Stimulated activated effector memory CD8-positive, alpha-beta T cell treated with anti-CD3 and anti-CD28 coated beads, Interleukin-12 subunit alpha, Interleukin-12 subunit beta, amount 100 ng/mL, for 72 hours (primary cell): ENCODE measurements around the gene TRIM69.
"Not testable (repeated sequence)": the region's sequence is repeated elsewhere in the genome, so short reads cannot be mapped to it uniquely, and the experiment has no call there.

ENCODE experiments used
- ATAC-seq: fragments of 150-1000 bp; cut with Tn5 transposase; 2 replicates; pipeline ENCODE4 v1.10.0; 2021
- DNase-seq, 2 donors: peaks; one replicate each; pipeline ENCODE4 v3.0.0; 2021 to 2022; ENCODE audit warnings: low spot score in 2 of 2
- H3K27ac Mint-ChIP-seq: one replicate; pipeline ENCODE4 v1.8.0; 2022; ENCODE audit warnings: mild to moderate bottlenecking, mixed read lengths
- H3K36me3 Mint-ChIP-seq: one replicate; pipeline ENCODE4 v1.8.0; 2022; ENCODE audit warnings: mild to moderate bottlenecking, mixed read lengths
- H3K4me1 Mint-ChIP-seq: one replicate; pipeline ENCODE4 v1.8.0; 2022; ENCODE audit warnings: mixed read lengths
- H3K4me3 Mint-ChIP-seq: one replicate; pipeline ENCODE4 v1.8.0; 2022; ENCODE audit warnings: mild to moderate bottlenecking, mixed read lengths
- H3K9me3 Mint-ChIP-seq: one replicate; pipeline ENCODE4 v1.8.0; 2022; ENCODE audit warnings: mixed read lengths

The TRIM69 gene

GRCh38 chr15:44765036-44765435 is 28.7 kb downstream of the TRIM69 start:
- H3K4me1 Mint-ChIP-seq = no peaks in the 10 kb centered on the region
- DNase-seq (no peak), ATAC-seq (no peak)
- no peak overlapping the region for H3K27ac Mint-ChIP-seq
- no peak overlapping the region for H3K4me3 Mint-ChIP-seq
- H3K9me3 Mint-ChIP-seq = no peaks in the 10 kb centered on the region
- peaks cover 8% of the 10 kb centered on the region for H3K36me3 Mint-ChIP-seq

GRCh38 chr15:44769521-44769920 is 33.2 kb downstream of the TRIM69 start:
- DNase-seq (no peak), ATAC-seq (no peak)
- Mint-ChIP-seq H3K4me3 (no peak overlapping the region), H3K27ac (no peak overlapping the region), H3K36me3 (peaks cover 8% of the 10 kb centered on the region), H3K9me3 (peaks cover 6% of the 10 kb centered on the region), H3K4me1 (no peaks in the 10 kb centered on the region)

GRCh38 chr15:44770715-44771114 is 34.4 kb downstream of the TRIM69 start:
- not testable (repeated sequence) for H3K36me3 Mint-ChIP-seq, H3K4me1 Mint-ChIP-seq, H3K27ac Mint-ChIP-seq, H3K9me3 Mint-ChIP-seq, DNase-seq, ATAC-seq, H3K4me3 Mint-ChIP-seq

GRCh38 chr15:44775953-44776352 is 39.6 kb downstream of the TRIM69 start:
- peaks cover 5% of the 10 kb centered on the region for H3K9me3 Mint-ChIP-seq
- H3K36me3 Mint-ChIP-seq = no peaks in the 10 kb centered on the region
- no peak overlapping the region for H3K4me3 Mint-ChIP-seq
- H3K4me1 Mint-ChIP-seq = no peaks in the 10 kb centered on the region
- H3K27ac Mint-ChIP-seq = no peak overlapping the region
- ATAC-seq = no peak
- DNase-seq = no peak

- no peak for ATAC-seq
- Mint-ChIP-seq H3K4me1 (peaks cover 10% of the 10 kb centered on the region), H3K9me3 (no peaks in the 10 kb centered on the region), H3K4me3 (no peak overlapping the region), H3K36me3 (no peaks in the 10 kb centered on the region), H3K27ac (no peak overlapping the region)
- no peak for DNase-seq
Measured at GRCh38 chr15:44779761-44780160, 43.4 kb downstream of the TRIM69 start.

- Mint-ChIP-seq H3K4me1 (peaks cover 10% of the 10 kb centered on the region), H3K4me3 (no peak overlapping the region), H3K9me3 (no peaks in the 10 kb centered on the region), H3K27ac (no peak overlapping the region), H3K36me3 (no peaks in the 10 kb centered on the region)
- DNase-seq = no peak
- ATAC-seq = no peak
Measured at GRCh38 chr15:44780608-44781007, 44.3 kb downstream of the TRIM69 start.

- H3K4me3 Mint-ChIP-seq = no peak overlapping the region
- no peak overlapping the region for H3K27ac Mint-ChIP-seq
- no peak for DNase-seq
- no peaks in the 10 kb centered on the region for H3K9me3 Mint-ChIP-seq
- no peaks in the 10 kb centered on the region for H3K36me3 Mint-ChIP-seq
- ATAC-seq = no peak
- peaks cover 10% of the 10 kb centered on the region for H3K4me1 Mint-ChIP-seq
Measured at GRCh38 chr15:44781128-44781810, 44.9 kb downstream of the TRIM69 start.

GRCh38 chr15:44782516-44782915 is 46.2 kb downstream of the TRIM69 start:
- no peak for ATAC-seq
- Mint-ChIP-seq H3K9me3 (no peaks in the 10 kb centered on the region), H3K4me3 (no peak overlapping the region), H3K36me3 (no peaks in the 10 kb centered on the region), H3K27ac (no peak overlapping the region), H3K4me1 (peaks cover 14% of the 10 kb centered on the region)
- DNase-seq = no peak

- H3K27ac Mint-ChIP-seq = peak overlapping the region; percentile 98
- not testable (repeated sequence) for DNase-seq, ATAC-seq, H3K9me3 Mint-ChIP-seq, H3K36me3 Mint-ChIP-seq
- H3K4me3 Mint-ChIP-seq = peak overlapping the region; percentile 84
- H3K4me1 Mint-ChIP-seq = peaks cover 34% of the 10 kb centered on the region
Measured at GRCh38 chr15:44784918-44785274, 48.6 kb downstream of the TRIM69 start.

- Mint-ChIP-seq H3K4me1 (peaks cover 33% of the 10 kb centered on the region), H3K9me3 (no peaks in the 10 kb centered on the region), H3K36me3 (peaks cover 4% of the 10 kb centered on the region), H3K27ac (peak overlapping the region; percentile 26), H3K4me3 (no peak overlapping the region)
- ATAC-seq (peak; percentile 88), DNase-seq (peak in 1 of 2 donors; percentile 59)
Measured at GRCh38 chr15:44788748-44789147, 52.4 kb downstream of the TRIM69 start.

- DNase-seq (no peak), ATAC-seq (no peak)
- Mint-ChIP-seq H3K4me3 (no peak overlapping the region), H3K36me3 (peaks cover 4% of the 10 kb centered on the region), H3K27ac (no peak overlapping the region), H3K9me3 (no peaks in the 10 kb centered on the region), H3K4me1 (peaks cover 25% of the 10 kb centered on the region)
Measured at GRCh38 chr15:44790215-44790614, 53.9 kb downstream of the TRIM69 start.

GRCh38 chr15:44790656-44791055 is 54.3 kb downstream of the TRIM69 start:
- DNase-seq = no peak
- Mint-ChIP-seq H3K4me1 (peaks cover 25% of the 10 kb centered on the region), H3K36me3 (peaks cover 4% of the 10 kb centered on the region), H3K27ac (no peak overlapping the region), H3K9me3 (no peaks in the 10 kb centered on the region), H3K4me3 (no peak overlapping the region)
- ATAC-seq = no peak

- no peak overlapping the region for H3K4me3 Mint-ChIP-seq
- ATAC-seq = no peak
- no peak for DNase-seq
- no peaks in the 10 kb centered on the region for H3K9me3 Mint-ChIP-seq
- no peak overlapping the region for H3K27ac Mint-ChIP-seq
- peaks cover 19% of the 10 kb centered on the region for H3K4me1 Mint-ChIP-seq
- H3K36me3 Mint-ChIP-seq = peaks cover 4% of the 10 kb centered on the region
Measured at GRCh38 chr15:44792715-44793114, 56.4 kb downstream of the TRIM69 start.

- no peaks in the 10 kb centered on the region for H3K36me3 Mint-ChIP-seq
- no peaks in the 10 kb centered on the region for H3K9me3 Mint-ChIP-seq
- no peak overlapping the region for H3K4me3 Mint-ChIP-seq
- no peak overlapping the region for H3K27ac Mint-ChIP-seq
- H3K4me1 Mint-ChIP-seq = peaks cover 6% of the 10 kb centered on the region
- DNase-seq = no peak
- no peak for ATAC-seq
Measured at GRCh38 chr15:44794072-44794471, 57.7 kb downstream of the TRIM69 start.

- H3K36me3 Mint-ChIP-seq = no peaks in the 10 kb centered on the region
- H3K4me3 Mint-ChIP-seq = no peak overlapping the region
- no peak for ATAC-seq
- no peak for DNase-seq
- no peaks in the 10 kb centered on the region for H3K4me1 Mint-ChIP-seq
- H3K9me3 Mint-ChIP-seq = no peaks in the 10 kb centered on the region
- no peak overlapping the region for H3K27ac Mint-ChIP-seq
Measured at GRCh38 chr15:44796508-44796907, 60.2 kb downstream of the TRIM69 start.

GRCh38 chr15:44798826-44799225 is 62.5 kb downstream of the TRIM69 start:
- Mint-ChIP-seq H3K9me3 (no peaks in the 10 kb centered on the region), H3K36me3 (no peaks in the 10 kb centered on the region), H3K27ac (no peak overlapping the region), H3K4me1 (peaks cover 6% of the 10 kb centered on the region), H3K4me3 (no peak overlapping the region)
- no peak for DNase-seq
- no peak for ATAC-seq

- ATAC-seq (no peak), DNase-seq (no peak)
- H3K36me3 Mint-ChIP-seq = no peaks in the 10 kb centered on the region
Measured at GRCh38 chr15:44801364-44801763, 65.0 kb downstream of the TRIM69 start.

More at GRCh38 chr15:44801364-44801763, 65.0 kb downstream of the TRIM69 start:
- Mint-ChIP-seq H3K4me3 (no peak overlapping the region), H3K9me3 (no peaks in the 10 kb centered on the region), H3K4me1 (peaks cover 12% of the 10 kb centered on the region), H3K27ac (no peak overlapping the region)
